Right lobe of liver (tissue), 4 donors: ENCODE results near the gene FXYD6.

Experiments used
- POLR2A ChIP-seq: fragments of 450-650 bp; IDR thresholded peaks from one replicate; pipeline ENCODE4 v1.6.1; 2017; ENCODE audit warnings: antibody characterized with exemption, mild to moderate bottlenecking
- TF ChIP-seq, protein P1 (sequence below), 4 donors: fragments of 200-600 bp in 3 of 4; fragments of 450-650 bp in 1 of 4; IDR thresholded peaks; one replicate each; pipeline versions ENCODE4 v1.5.1 to v1.8.0; 2016 to 2022; ENCODE audit warnings: antibody characterized with exemption in 4 of 4, mild to moderate bottlenecking in 2 of 4
- donor health status: DM: no; HTN: no; CAD: no.
- donor health status: DM: no; HTN: no; CAD: no.
- donor health status: DM: no; HTN: yes; CAD: no.

DNA sequence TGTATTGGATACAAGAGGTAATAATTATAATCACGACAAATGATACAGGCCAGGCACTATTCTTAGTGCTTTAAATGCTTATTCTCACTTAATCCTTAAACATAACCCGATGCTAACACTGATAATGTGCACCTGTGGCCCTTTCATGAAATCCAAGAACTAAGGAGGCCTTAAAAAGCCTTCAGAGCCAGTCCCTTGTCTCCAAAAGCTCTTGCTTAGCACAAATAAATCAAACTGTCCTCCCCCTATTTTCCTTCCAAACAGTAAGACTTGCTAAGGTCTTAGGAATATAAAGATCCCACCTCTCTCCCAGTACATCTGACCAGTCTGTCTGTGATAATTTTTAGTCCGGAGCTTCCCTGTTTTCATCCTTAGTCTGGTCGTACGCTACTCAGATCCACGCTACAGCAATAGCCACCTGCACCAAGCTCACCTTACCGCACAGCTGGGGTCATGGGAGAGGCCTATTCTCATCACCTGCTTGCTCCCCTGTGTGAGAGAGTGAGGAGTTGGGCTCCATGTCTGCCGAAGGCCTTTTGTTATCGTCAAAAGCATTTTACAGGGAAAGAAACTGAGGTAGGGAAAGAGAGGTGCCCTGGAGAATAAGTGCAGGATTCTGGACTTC is 16.9 kb downstream of the FXYD6 start:
- no peak for TF ChIP-seq POLR2A
- TF ChIP-seq, protein P1, sequence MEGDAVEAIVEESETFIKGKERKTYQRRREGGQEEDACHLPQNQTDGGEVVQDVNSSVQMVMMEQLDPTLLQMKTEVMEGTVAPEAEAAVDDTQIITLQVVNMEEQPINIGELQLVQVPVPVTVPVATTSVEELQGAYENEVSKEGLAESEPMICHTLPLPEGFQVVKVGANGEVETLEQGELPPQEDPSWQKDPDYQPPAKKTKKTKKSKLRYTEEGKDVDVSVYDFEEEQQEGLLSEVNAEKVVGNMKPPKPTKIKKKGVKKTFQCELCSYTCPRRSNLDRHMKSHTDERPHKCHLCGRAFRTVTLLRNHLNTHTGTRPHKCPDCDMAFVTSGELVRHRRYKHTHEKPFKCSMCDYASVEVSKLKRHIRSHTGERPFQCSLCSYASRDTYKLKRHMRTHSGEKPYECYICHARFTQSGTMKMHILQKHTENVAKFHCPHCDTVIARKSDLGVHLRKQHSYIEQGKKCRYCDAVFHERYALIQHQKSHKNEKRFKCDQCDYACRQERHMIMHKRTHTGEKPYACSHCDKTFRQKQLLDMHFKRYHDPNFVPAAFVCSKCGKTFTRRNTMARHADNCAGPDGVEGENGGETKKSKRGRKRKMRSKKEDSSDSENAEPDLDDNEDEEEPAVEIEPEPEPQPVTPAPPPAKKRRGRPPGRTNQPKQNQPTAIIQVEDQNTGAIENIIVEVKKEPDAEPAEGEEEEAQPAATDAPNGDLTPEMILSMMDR (IDR thresholded peaks at IDR 0.05), result no peak
